Measurements from ENCODE around the gene MYO5B. TPM values are rescaled to one million over a fixed set of nuclear protein-coding genes. Genes with fewer than 3 reads are reported as not detected.

MYO5B gene
- total RNA-seq, 1 experiment from 2014 or later = 32.1 TPM

DNA sequence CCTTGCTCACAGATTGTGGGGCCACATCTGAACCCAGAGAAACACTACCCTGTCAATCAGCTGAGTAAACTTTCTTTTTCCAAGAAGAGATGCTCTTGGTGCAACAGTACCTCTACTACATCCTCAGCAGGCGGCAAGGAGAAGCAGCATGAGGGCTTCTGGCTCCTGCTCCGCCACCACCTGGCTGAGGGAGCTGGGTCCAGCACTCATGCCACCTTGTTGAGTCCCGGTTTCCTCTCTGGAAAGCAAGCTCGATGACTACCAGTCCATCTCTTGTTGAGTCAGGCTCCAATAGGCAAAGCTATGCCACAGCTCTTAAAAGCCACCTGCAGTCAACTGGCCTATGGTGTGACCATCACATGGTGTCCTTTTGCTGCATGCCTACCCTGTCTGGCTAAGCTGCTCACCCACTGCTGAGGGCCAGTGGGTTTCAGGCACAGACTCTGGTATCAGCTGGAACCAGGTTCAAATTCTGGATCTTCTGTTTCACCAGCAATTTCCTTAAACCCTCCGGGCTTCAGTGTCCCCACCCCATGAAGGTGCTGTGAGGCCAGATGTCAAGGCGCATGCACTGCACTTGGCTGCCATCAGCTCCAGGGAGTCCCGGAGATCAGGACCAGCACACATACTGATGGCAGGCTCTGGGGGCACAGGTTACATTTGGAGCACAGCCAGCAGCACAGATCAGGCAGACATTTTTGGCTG lies 339.1 kb downstream of the MYO5B start:
- CTCF ChIA-PET = interaction anchor here (0.6 kb wide), 1 partner anchor 350 kb away, joined by 3 read pairs; no protein-coding TSS in a partner anchor
- no peak overlapping the region for H3K4me2 ChIP-seq (ENCODE audit: low read length)
- DNase-seq (ENCODE audit: low read depth, low spot score) = no peak
- H3K9ac ChIP-seq (ENCODE audit: low read length) = no peak overlapping the region
- H3K36me3 ChIP-seq (ENCODE audit: control insufficient read depth in 1 of 2, insufficient read depth in 2 of 2, low read length in 2 of 2) = no peaks in the 10 kb centered on the region
- no TSS peak for BruUV-seq (replicated peaks)
- no peaks in the 10 kb centered on the region for H3K27me3 ChIP-seq (ENCODE audit: insufficient read depth, low read length)
- no peak for ATAC-seq
- H3K9me2 ChIP-seq (ENCODE audit: insufficient read depth) = no peaks in the 10 kb centered on the region
- H3K79me2 ChIP-seq (ENCODE audit: insufficient read depth, low read length) = no peaks in the 10 kb centered on the region
- no peaks in the 10 kb centered on the region for H3K9me3 ChIP-seq (ENCODE audit: control insufficient read depth in 1 of 2, insufficient read depth in 1 of 2, low read depth in 1 of 2, low read length in 2 of 2)
- no peak overlapping the region for H3K27ac ChIP-seq (ENCODE audit: low read depth, low read length)
- RAD21 ChIA-PET (ENCODE audit: low non-redundant PET in 1 of 2, low total read pairs in 2 of 2, uncharacterized antibody in 2 of 2, unreplicated experiment in 2 of 2) = no interaction called here
- intact Hi-C loops (cut with micrococcal nuclease) = loop anchor here (10.0 kb wide), 1 partner anchor 201 kb away; no protein-coding TSS in a partner anchor
- no peak overlapping the region for H2AFZ ChIP-seq (ENCODE audit: low read depth, low read length, poor library complexity, severe bottlenecking)
- no peaks in the 10 kb centered on the region for H4K20me1 ChIP-seq (ENCODE audit: insufficient read depth)
- POLR2A ChIA-PET = no interaction called here
- peaks cover 11 to 39% of the 10 kb centered on the region in 2 experiments; a peak in 3 of 4 replicates for H3K4me1 ChIP-seq (ENCODE audit: control insufficient read depth in 1 of 2, insufficient read depth in 2 of 2, low read length in 2 of 2)
- TF ChIP-seq, protein P1, sequence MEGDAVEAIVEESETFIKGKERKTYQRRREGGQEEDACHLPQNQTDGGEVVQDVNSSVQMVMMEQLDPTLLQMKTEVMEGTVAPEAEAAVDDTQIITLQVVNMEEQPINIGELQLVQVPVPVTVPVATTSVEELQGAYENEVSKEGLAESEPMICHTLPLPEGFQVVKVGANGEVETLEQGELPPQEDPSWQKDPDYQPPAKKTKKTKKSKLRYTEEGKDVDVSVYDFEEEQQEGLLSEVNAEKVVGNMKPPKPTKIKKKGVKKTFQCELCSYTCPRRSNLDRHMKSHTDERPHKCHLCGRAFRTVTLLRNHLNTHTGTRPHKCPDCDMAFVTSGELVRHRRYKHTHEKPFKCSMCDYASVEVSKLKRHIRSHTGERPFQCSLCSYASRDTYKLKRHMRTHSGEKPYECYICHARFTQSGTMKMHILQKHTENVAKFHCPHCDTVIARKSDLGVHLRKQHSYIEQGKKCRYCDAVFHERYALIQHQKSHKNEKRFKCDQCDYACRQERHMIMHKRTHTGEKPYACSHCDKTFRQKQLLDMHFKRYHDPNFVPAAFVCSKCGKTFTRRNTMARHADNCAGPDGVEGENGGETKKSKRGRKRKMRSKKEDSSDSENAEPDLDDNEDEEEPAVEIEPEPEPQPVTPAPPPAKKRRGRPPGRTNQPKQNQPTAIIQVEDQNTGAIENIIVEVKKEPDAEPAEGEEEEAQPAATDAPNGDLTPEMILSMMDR (IDR thresholded peaks at IDR 0.05 in 2 of 3, conservative IDR thresholded peaks at IDR 0.05 in 1 of 3; ENCODE audit: borderline replicate concordance in 1 of 3, insufficient read depth in 1 of 3, low read depth in 2 of 3, low read length in 2 of 3) = no peak
- TF ChIP-seq CBX3 (IDR thresholded peaks at IDR 0.05; ENCODE audit: low read depth) (no peak), SIN3A (IDR thresholded peaks at IDR 0.05; ENCODE audit: low read depth) (no peak), YY1 (IDR thresholded peaks at IDR 0.05; ENCODE audit: extremely low read depth, insufficient replicate concordance, low read depth, low read length) (no peak), SP1 (IDR thresholded peaks at IDR 0.05; ENCODE audit: low read depth) (no peak), FOSL1 (IDR thresholded peaks at IDR 0.05; ENCODE audit: low read depth) (no peak), ELF1 (IDR thresholded peaks at IDR 0.05; ENCODE audit: borderline replicate concordance, low read depth) (no peak)
- H3K4me3 ChIP-seq (replicated peaks in 1 of 2; ENCODE audit: low read depth in 1 of 2, low read length in 2 of 2) = no peak overlapping the region
